Stimulated activated CD8-positive, alpha-beta memory T cell treated with anti-CD3 and anti-CD28 coated beads, Interleukin-12 subunit alpha, Interleukin-12 subunit beta, amount 100 ng/mL, for 1 hour (primary cell): ENCODE results near the gene TMEM200B.
"Not testable (repeated sequence)": the region's sequence is repeated elsewhere in the genome, so short reads cannot be mapped to it uniquely, and the experiment has no call there.

Experiments
- DNase-seq: peaks from one replicate; pipeline ENCODE4 v3.0.0-alpha.2; 2020; ENCODE audit warnings: low read depth

TMEM200B gene

DNA sequence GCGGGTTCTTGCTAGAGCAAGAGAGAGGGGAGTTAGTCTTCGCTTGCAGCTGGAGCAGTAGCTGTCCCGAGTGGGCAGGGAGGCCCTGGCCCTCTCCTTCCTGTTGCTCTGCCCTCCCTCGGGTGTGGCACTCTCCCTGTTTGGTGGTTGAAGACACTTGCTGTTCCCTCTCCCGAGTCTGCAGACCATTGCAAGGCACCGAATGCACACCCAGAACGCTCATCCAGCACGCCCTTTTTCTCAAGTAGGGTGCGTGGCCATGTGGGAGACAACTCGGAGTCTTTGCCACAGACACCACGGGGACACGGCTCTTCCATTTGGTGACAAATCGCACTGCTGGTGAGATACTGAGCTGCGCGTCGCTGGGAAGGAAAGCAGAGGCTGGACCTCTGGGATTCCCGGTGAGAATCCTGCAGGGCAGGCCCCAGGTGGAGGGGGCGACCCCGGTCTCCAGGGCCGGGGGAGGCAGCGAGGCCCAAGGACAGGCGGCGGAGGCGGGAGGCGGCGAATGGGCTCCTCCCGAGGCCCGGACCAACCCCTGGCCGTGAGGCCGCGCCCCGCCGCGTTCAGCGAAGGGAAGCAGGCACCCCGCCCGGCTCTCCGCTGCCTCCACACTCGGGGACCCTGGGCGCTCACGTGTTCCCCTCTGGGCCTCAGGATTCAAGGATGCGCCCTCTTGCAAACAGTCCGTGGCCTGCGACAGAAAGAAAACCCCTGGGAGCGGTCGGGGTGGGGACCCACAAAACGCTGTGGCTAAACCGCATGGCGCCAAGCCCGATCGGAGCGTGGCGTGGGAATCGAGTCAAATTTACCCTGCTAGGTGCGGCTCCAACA is 10.4 kb upstream of the TMEM200B start:
- no peak for DNase-seq

DNA sequence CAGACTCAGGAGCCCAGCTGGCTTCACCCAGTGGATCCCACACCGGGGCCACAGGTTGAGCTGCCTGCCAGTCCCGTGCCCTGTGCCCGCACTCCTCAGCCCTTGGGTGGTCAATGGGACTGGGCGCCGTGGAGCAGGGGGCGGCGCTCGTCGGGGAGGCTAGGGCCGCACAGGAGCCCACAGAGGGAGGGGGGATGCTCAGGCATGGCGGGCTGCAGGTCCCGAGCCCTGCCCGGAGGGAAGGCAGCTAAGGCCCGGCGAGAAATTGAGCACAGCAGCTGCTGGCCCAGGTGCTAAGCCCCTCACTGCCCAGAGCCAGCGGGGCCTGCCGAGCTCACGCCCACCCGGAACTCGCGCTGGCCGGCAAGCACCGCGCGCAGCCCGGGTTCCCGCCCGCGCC is 7.4 kb upstream of the TMEM200B start:
- DNase-seq, result not testable (repeated sequence)

DNA sequence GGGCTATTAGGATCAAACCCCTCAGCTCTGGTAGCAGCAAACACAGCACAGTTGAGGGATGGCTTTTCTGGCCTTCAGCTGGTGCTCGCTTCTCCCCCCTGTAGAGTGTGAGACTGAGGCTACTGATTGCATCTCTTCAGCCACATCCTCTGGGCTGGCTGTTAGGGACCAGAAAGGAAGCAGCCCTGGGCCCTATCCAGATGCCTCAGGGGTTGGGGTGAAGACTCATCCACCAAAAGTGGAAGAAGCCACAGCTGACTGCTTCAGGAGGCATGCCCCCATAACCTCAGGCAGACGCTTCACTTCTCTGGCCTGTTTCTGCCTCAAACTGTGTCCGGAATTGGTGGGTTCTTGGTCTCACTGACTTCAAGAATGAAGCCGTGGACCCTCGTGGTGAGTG is 6.2 kb upstream of the TMEM200B start:
- no peak for DNase-seq

DNA sequence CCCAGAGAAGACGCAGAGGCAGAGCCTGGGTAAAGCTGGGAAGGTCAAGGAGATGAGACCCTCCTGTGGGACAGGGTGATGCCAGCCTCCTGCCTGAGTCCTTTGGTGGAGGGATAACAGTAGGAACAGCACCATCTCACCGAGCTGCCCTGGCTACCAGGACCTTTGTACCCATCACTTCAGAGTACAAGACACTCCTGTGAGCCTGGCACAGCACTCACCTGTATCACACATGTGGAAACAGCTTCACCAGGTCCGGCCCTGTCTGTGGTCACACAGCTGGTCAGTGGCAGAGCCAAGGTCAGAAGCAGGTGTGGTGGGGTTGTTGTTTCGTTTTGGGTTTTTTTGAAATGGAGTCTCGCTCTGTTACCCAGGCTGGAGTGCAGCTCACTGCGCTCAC is 5.0 kb upstream of the TMEM200B start:
- no peak for DNase-seq

DNA sequence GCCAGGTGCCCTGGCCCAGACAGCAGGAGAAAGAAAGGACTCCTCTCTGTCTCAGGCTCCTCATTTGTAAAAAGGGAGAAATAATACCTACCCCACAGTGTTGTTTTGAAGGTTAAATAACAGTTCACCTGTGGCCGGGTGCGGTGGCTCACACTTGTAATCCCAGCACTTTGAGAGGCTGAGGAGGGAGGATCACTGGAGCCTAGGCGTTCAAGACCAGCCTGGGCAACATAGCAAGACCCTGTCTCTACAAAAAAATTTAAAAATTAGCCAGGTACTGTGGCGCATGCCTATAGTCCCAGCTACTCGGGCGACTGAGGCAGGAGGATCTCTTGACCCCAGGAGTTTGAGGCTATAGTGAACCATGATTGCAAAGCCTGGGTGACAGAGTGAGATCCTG is 2.5 kb upstream of the TMEM200B start:
- DNase-seq, result no peak

DNA sequence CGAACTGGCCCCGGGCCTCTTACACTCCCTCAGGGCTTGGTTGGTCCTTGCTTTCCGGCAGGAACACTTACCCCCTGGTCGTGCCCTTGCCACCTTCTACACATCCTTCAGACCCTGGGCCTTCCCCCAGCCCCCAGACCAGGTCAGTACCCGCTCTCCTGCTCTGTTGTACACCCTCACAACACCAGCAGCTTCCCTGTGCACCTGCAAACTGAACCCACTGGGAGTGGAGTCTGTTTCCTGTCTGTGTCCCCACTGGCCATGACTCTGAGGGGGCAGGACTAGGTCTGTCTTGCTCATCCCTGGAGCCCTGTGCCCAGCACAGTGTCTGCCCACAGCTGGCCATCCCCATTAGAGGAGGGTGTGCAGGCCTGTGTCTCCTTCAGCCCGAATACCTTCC is 2.1 kb upstream of the TMEM200B start:
- no peak for DNase-seq

DNA sequence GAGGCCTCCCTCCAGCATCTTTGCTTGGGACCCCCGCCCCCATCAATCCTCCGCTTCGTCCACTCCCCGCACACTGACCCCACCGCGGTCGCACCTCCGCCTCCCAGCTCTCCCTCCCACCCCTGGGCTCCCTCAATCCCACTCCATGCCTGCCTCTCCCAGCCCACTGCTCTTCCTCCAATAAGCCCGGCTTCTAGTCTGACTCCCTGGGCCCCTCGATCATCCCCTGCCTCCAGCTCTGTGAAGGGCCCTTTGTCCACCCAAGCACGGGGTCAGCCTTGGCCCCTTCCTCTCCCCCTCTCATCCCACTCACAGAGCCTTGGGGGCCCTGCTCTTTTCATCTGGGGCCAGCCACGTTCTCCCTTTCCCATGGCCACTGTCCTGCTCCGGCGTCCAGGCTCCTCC is 1.5 kb upstream of the TMEM200B start:
- DNase-seq, result no peak

DNA sequence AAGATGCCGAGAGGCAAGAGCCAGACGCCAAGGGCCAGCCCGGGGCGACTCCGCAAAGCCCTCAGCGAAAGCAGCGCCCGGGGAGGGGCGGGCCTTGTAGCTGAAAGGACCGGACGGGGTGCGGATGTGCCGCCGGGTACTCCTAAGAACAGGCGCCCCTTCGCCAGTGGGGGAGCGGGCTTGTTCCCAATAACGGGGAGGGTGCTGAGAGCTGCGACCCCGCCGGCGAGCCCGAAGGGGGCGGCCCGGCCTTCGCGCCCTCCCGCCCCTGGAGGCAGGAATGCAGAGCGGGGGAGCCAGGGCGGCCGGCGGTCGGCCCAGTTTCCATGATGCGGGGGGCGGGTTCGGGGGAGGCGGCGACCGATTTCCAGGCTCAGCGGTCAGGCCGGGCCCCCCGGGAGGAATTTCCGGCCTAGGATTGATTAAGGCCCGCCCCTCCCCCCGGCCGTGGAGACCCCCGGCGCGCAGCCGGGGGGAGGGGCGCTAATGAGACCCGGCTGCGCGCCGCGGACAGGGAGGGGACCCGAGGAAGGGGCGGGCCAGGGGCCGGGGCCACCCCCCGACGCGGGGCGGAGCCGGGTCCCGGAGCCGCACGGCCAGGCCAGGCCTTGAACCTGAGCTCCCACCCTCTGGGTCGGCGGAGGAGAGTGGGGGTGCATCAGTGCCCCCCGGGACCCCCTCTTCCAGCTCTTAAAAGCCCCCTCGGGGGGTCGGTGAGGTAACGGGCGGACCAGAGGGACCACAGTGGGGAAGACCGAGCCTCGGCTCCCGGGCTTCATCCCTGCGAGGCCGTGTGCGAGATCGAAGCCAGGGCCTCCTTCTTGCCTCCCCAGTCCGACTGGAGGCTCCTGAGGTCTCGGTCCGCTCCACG is 898 bp upstream of the TMEM200B start:
- peak; percentile 26 for DNase-seq

DNA sequence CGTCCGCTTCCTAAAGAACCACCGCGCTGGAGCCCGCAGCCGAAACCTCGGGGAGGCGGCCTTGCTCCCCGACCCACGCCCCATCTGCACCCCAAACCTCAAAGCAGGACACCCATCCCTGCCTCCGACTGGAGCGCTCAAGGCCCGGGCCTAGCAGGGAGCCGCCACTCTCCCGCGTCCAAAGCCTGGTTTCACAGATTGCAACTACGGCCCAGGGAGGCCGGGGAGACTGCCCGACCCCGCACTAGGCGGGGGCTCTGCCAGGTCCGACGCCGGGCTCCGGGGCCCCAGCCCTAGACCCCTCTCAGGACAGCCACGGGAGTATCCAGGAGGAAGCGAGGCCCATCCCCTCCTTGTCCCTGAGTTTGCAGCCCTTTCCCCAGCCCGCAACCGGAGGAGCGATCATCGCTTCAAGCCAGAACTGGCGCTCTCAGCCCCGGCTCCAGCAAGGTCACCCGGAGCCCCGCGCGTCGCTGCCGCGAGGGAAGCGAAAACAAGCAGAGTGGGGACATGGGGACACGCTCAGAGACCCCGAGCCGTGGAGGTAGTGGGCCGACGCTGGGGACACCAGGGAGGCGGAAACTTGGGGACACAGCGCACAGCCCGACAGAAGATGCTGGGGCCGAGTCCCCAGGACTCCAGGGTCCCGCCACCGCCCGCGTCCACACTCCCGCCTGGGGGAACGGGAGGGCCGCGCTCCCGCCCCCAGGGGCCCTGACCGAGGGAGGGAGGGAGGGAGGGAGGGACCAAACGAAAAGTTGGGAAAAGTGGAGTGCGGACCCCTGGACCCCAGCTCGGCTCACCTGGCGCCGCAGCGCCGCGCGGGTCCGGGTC is 433 bp downstream of the TMEM200B start:
- no peak for DNase-seq

DNA sequence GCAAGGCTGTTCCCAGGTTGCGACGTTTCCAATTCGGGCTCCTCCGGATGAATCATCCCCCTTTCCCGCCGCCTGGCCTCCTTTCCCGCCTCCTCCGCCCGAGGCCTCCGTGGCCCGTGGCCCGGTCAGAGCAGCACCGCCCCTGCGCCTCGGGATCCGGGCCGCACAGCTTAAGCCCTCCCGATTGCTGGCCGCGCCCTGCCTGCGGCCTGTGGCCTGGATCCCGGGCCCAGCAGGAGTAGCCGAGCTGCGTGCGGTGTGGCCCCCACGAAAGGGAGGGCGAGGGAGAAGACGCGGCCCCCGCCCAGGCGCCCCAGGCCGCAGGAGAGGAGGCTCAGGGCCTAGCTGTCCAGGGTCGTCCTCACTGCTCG is 1.0 kb downstream of the TMEM200B start:
- no peak for DNase-seq

DNA sequence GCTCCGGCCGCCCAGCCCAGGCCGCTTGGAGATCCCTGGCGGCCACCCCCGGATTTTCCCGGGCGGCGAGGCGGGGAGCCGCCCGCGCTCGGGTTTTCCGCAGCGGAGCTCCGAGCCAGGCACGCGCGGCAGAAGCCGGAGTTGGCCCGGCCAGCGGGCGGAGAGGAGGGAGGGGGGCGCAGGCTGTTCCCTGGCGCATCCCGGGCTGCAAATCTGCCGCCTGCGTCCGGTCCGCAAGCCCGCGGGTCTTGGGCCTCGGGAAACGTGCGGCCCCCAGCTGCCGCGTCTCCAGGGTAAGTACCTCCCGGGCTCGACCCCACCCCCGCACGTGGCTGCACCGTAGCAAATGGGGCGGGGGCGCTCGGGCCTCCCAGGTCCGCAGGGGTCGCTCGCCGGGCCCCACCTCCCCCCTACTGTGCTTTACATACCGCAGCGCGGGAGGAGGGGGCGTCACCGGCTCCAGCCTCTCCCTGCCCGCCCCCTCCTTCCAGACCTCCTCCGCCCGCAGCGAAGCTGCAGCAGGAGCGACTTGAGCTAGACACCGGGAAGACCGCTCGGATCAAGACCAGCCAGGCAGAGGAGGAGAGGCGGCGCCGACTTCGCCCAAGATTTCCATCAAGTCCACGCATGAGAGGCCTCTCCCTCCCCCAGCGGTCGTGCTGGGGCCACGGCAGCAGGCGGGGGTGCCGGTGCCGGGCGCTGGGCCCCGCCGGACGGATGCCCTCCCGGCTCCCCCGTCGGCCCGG is 1.6 kb downstream of the TMEM200B start:
- DNase-seq, result no peak

DNA sequence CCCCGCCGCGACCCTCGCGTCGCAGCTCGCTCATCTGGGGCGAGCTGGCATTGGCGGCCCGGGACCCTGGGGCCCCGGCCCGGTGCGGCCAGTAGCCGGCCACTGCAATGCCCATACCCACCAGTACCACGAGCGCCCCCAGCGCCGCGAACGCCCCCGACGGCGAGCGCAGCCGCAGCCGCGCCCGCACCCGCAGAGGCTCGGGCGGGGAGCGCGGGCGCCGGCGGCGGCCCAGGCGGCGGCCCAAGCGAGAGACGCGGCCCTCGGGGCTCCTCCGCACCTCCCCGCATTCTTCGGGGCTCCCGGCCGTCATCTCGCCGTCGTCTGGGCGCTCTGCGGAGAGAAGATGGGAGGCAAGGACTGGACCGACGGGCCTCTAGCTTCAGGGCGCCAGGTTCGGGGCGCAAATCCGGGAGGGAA is 2.2 kb downstream of the TMEM200B start:
- DNase-seq, result no peak

DNA sequence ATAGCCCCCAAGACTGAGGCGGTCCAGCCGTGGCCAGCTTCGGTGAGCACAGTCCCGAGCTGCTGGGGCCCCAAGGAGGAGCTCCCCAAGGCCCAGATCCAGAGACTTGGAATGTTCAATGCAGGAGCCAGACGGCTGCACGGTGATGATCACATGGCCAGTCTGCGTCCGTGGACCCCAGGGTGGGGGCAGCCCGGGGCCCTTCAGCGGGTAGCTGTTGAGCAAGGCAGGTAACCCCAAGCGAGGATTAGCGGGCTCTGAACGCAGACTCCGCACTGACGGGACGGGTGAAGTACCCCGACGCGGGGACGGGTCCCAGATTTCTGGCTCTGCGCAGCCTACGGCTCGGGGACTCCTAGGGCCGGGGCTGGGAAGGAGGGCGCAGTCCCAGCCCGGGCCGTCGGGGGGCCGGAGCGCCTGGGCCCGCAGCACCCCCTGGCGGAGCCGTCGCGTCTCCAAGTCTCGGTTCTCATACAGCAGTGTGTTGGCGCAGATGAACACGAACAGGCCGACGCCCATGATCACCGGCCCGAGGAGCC is 2.7 kb downstream of the TMEM200B start:
- DNase-seq, result peak; percentile 22

DNA sequence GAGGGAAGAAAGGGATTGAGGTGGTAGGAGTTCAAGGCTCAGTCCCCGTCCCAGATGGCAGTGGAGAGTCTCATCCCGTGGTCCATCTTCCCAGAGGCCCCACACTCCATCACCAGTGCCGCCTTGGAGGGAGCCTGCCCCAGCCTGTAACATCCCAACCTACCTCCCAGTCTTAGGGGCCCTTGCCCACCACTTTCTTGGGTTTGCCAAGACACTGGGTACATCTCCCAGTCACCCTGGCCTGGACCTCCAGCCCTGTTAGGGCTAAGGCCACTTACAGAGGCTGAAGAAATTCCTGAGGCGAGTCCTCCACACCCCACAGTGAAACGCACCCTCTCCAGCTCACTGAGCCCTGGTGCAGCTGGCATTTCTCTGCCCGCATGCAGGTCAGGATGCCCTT is 3.3 kb downstream of the TMEM200B start:
- DNase-seq, result no peak

DNA sequence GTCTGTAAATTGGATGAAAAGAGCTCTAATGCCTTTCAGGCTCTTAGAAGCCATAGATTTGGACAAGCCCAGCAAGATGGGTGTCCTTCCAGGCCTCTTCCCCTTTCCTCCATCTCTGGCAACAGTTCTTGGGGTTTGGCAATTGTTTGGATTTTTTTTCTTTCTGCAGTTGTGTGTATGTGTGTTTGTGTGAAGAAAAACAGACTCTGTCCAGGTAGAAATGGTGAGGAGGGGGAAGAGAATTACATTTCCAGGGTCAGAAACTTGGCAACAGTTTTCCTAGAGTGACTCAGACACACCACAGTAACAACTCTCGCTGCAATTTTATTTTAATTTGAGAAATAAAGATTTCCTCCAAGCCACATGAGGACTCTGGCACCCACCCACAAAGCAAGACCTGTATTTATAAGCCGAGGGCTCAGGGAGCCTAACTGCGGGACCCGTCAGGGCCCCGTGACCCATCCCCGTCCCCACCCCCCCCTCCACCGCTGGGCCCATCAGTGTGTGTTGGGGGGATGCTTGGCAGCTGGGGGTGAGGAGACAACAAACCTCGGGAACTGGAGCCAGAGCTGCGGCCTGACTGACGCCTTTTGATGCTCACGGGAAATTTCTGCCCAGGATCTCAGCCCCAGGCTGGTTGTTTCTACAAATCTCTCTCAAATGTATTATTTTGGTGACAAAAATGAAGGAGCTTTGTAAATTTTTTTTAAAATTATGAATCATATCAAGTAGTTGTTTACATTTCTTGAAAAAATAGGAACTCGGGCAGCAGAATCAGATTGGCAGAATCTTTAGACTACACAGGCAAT is 4.4 kb downstream of the TMEM200B start:
- no peak for DNase-seq

DNA sequence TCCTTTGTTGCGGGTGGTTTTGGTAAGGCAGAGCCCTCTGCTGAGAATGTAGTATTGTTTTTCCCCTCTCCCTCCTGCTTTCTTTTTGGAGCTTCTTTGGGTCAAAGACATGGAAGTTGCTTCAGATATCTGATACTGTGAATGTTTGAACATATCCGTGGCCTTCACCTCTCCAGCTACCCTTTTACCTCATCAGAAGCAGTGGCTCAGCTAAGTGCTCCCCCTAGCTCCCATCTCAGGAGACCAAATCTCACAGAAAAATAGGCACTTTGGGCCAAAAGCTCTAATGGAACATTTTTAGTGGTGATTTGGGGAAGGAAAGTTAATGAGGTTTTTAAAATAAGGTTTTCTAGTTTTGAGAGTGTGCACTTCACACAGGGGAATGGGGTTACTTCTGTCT is 6.3 kb downstream of the TMEM200B start:
- DNase-seq, result no peak

DNA sequence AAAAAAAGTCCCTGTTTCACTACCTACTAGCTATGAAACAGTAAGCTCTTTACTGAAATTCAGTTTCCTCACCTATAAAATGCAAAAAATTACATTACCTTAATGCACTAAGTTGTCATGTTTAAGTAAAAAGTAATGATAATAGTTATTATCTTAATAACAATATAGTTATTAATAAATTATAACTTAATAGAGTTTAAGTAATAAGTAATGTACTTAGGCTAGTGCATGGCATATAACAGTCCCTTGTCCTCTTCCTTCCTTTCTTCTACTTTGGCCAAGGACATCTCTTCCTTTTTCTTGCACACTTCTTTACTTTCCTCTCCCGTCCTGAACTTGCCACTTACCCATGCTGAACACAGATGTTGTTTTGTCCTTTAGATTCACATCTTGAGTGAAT is 9.0 kb downstream of the TMEM200B start:
- DNase-seq, result no peak

DNA sequence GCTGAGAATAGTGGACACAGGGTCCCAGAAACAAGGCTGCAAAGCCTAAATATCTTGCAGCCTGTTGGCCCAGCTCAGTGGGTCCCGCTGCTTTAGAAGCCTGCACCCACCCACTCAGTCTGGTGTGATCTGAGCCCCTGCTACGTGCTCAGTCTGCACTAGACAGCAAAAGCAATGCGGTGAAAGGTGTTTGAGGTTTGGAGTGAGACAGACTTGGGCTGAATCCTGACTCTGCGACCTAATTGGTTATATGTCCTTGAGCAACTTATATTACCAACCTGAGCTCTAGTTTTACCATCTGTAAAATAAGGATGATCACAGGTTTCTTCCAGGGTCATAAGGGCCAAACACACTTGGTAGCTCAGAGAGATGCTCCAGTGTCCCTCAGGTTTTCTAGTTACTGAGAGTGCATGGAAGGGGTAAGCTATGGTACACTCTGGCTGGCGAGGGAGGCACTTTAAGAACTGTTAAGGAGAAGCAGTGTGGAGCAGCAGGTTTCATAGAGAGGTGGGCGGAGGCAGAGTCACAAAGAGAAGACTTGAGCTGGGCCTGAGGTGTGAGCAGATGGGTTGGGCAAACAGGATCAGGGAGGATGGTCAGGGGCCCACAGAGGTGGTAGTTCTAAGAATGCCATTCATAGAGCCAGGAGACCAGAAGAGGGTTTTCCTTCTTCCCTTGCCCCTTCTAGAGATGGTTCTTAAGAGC is 10.1 kb downstream of the TMEM200B start:
- no peak for DNase-seq

DNA sequence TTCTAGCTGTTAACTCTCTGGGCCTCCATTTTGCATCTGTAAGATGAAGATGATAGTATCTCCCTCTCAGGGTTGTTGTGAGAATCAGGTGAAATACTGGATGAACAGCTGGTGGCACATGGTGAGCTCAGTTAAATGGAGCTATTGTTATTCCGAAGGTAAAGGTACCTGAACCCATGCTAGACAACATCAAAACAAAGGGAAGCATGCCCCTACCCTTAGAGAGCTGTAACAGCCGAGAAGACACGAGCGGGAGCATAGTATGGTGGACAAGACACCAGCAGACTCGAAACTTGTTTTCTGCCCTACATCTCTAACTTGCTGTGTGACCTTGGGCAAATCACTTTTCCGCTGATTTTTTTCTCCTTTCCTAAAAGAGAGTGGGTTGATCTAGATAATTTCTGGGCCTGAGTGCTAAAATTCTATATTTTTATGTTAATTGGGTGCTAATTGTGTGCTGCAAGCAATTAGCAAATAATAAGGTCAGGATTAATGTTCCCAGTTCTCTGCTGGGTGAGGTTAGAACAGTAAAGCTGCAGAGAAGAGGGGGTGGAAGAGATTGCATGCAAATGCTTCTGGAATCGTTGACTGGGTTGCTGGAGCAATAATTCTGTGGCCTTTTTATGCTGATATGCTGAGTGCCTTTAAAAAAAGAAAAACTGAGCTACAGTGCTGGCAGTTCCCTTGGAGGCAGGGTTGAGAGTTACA is 10.8 kb downstream of the TMEM200B start:
- DNase-seq, result no peak
